CD4-positive, alpha-beta T cell treated with Interleukin-12 subunit alpha and Interleukin-12 subunit beta, for 1 hour (primary cell): ENCODE measurements around the gene MYG1.
"Not testable (repeated sequence)": the region's sequence is repeated elsewhere in the genome, so short reads cannot be mapped to it uniquely, and the experiment has no call there.

Source experiments
- DNase-seq: peaks from one replicate; pipeline ENCODE4 v3.0.0-alpha.2; 2020

MYG1 gene

DNA sequence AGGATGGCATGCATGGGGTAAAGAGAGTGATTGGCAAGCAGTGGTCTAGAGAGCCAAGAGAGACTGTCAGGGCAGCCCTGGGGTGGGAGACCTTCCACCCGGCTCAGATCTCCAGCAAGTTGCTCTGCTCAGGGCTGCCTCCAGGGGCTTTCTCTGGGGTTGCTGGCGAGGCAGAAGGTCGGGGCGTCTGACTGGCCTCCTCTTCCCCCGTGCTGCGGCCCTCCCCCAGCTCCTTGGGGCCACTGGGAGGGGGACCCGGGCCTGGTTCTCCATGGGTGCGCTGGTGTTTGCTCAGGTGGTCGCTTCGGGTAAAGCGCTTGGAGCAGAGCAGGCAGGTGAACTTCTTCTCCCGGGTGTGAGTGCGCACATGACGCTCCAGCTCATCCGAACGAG, 28.5 kb downstream of the MYG1 start:
- no peak for DNase-seq

DNA sequence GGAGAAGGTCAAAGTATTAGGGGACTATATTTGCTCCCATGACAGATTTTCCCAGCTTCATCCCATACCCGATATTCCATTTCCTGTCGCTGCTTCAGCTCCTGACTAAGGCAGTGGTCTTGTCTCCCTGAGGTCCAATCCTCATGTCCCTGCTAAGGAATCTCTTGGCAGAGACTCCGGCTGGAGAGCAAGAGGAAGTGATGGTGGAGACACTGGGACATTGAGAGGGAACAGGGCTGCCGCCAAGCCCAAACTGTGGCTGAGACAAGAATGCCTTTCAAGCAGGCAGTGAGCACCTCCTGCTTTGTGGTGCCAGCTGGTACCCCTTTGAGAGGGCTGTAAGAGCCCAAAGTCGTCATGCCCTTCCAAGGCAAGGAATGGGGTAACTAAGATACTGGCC, 31.2 kb downstream of the MYG1 start:
- DNase-seq, result no peak

GRCh38 chr12:53332339-53332738, 32.8 kb downstream of the MYG1 start:
- DNase-seq, result not testable (repeated sequence)

- no peak for DNase-seq
These were observed 33.2 kb downstream of the MYG1 start for GRCh38 chr12:53332744-53333143.

DNA sequence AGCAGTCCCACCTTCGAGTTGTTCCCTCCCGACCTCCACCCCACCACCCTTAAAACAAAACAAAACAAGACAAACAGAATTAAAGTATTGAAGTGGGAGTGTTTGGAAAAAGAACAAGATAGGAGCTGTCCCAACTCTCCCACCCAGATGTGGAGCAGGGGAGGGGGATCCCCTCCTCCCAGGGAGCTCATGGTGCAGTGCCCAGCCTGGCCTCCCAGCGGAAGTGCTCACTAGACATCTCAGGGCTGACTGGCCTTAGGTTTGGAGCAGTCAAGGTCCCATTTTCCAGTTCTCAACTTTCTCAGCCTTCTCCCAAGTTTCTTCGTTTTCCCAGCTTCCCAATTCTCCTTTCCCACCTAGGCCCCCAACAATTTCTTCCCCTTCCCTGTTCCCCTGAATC, 33.8 kb downstream of the MYG1 start:
- DNase-seq, result no peak

GRCh38 chr12:53333845-53334244, 34.4 kb downstream of the MYG1 start:
- no peak for DNase-seq

GRCh38 chr12:53334822-53335221, 35.3 kb downstream of the MYG1 start:
- DNase-seq, result no peak

DNA sequence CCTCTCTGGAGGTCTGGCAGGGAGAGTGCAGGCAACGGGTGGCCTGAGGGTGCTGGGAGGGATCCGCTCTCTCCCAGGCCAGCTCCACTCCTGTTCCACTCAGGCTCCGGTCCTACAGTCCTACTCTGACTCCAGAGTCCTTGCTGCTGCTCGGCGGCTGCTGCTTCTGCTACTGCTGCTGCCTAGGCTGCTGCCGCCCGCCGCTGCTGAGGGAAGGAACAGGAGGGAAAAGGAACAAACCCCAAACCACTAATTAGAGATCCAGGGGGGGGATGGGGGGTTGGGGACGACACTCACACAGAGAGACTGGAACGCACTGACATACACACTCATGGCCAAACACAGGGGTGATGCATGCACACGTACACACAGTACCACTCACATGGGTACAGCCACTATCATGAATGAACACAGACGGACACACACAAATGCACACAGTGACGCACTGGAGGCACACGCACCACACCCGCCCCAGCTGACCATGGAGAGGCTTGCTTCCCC, 36.7 kb downstream of the MYG1 start, which contains the start of gene SP7:
SP7 (minus strand) TSS at position 174 of the 501 bp plus-strand sequence. CDS start 708 bp downstream, outside the sequence.
- DNase-seq, result no peak

GRCh38 chr12:53338017-53338416, 38.5 kb downstream of the MYG1 start:
- DNase-seq, result no peak

- DNase-seq, result no peak
These were observed 39.4 kb downstream of the MYG1 start for GRCh38 chr12:53338916-53339315.

DNA sequence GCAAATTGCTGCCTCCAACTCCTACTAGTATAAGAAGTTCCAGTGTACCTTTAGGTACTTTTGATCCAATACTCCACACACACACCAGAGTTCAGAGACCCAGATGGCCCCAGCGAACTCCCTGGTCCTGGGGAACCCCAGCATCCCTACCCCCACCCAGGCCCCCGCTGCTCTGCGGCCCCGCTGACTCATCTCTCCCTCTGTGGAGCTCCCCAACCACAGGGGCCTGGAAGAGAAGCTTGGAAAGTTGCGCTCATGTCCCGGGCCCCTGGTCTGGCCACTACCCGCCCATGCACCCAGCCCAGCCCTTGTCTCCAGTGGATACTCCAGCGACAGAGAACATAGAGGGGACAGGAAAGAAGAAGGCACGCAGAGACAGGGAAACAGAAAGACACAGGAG, 40.9 kb downstream of the MYG1 start:
- DNase-seq, result no peak

- DNase-seq, result no peak
These were observed 44.0 kb downstream of the MYG1 start for GRCh38 chr12:53343449-53343848.

DNA sequence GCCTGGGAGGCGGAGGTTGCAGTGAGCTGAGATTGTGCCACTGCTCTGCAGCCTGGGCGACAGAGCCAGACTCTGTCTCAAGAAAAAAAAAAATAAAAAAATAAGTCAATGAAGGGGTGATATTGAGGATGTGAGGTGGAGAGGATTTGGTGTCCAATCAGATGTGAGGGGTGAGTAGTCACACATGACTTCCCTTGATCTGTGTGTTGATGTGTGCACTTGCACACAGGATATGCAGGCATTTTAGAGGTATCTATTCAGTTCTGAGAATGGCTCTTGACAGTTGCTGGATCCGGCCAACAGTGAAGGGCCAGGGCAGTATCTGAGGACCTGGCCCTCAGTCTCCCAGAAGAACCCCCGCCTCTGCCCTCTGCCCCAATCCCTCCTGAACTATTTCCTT, 44.5 kb downstream of the MYG1 start:
- peak; percentile 17 for DNase-seq

DNA sequence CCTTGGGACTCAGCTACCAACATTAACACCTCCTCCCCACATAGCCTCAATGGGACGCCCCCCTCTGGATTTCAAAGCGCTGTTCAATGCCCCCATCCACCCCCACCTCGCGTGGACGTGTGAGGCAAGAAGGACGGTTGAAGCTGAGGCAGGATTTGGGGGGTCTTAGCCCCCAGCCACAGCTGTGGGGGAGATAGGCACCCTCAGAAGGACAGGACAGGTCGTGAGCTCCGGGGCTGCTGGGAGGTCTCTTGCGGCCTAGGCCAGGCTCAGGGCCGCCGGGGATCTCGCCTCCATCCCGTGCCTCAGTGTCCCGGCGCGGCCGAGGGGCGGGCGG, 45.0 kb downstream of the MYG1 start:
- DNase-seq, result no peak

- DNase-seq, result peak; percentile 79
These were observed 45.5 kb downstream of the MYG1 start for GRCh38 chr12:53344824-53345485.

DNA sequence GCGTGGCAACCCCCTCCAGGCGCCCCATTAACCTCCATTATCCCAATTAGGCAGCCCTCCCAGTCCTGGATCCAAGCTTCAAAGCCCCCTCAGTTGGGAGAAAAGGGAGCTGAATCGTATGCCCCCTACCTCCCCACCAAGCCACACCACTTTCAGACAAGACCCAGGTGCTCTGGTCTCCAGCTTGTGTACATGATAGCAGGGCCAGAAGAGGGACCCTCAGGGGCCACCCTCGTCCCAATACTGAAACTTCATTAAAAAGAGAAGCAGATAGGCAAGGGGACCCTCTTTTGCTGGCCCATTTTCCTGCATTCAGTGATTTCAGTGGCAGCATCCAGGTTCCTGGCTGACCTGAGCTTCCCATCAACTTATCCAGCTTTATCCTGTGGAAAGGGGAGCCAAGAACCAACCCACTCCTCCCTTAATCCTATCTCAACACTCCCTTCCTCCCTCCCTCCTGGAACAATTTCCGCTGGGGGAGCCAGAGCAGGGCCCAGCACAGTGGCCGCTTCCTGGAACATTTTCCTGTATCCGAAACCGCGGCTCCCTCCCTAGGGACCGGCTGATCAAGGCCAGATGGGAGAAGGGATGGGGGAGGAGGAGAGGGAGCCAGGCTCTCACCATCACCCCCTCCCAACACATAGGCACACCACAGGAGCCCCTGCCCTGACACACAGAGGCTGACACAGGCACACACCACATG, 46.1 kb downstream of the MYG1 start:
- DNase-seq, result no peak

DNA sequence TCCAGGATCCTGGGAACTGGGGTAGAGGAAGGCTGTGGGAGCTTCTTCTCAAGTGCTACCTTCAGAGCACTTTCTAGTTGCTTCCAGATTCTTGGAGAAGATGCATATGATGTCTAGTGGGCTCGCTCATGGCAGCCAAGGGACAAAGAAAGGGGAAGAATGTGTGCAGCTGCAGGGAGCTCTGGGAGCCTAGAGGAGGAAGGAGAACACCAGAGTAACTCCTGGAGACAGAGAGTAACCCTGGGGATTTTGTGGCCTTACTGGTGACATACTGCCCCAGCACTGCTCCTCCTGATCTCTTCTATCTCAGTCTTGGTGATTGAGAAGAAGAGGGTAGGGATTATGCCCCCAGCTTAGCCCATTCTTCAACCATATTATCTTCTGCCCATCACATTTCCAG, 47.0 kb downstream of the MYG1 start:
- DNase-seq, result no peak

GRCh38 chr12:53347905-53348304, 48.4 kb downstream of the MYG1 start:
- DNase-seq, result no peak

DNA sequence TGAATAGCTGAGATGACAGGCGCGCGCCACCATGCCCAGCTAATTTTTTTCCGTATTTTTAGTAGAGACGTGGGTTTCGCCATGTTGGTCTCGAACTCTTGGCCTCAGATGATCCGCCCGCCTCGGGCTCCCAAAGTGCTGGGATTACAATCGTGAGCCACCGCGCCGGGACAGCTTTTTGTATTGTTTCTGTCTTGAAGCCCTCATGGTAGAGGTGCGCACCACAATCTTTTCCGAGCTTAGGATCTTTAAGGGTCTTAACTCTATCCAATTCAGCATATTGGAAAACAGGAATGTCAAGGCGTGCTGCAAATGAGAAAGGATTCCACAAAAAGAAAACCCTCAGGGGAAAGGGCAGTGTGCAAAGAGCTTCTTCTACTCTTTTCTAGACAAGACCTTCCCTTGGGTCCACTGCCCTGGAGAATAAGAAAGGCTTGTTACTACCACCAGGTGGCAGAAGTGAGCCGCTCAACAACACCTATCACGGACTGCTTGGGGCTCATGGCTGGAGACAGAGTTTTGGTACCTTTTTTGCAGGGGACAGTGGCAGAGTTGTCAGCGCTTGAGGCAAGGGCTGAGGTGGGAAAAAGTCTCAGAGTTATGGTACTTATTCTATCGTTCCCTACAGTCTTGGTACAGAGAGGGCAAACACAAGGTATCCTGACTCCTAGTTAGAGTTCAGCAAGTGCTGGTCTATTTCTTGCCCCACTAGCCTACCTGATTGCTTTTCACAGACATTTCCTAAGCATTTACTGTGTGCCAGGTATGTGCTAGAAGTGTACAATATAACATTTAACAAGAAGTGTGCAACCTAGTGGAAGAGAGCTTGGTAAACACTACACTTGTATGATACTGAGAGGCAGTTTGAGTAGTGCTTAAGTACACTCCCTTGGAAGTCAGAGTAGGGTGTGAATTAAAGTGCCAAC, 53.1 kb downstream of the MYG1 start:
- DNase-seq, result peak; percentile 89

DNA sequence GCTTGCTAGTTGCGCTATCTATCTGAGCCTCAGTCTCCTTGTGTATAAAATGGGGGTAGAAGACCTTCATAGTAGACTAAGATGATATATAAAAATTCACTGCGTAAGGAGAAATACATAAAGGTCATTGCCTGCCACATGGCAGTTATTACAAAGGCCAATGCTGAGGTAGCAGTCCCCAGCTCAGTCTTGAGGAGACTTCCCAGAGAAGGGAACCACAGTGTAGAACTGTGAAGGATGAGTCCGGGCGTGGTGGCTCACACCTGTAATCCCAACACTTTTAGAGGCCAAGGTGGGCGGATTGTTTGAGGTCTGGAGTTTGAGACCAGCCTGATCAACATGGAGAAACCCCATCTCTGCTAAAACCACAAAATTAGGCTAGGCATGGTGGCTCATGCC, 53.8 kb downstream of the MYG1 start:
- no peak for DNase-seq

DNA sequence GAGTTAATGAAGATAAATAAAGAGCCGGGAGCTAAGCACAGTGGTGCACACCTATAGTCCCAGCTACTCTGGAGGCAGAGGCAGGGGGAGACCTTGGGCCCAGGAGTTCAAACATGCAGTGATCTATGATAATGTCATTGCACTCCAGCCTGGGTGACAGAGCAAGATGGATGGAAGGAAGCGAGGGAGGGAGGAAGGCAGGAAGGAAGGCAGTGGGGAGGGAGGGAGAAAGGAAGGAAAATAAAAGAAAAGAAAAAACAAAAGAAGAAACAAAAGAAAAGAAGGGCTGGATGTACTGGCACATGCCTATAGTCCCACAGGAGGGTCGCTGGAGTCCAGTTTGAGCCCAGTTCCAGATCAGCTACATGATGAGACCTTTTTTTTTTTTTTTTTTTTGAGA, 55.6 kb downstream of the MYG1 start:
- DNase-seq, result no peak
